Activated CD8-positive, alpha-beta memory T cell treated with anti-CD3 and anti-CD28 coated beads for 4 hours (primary cell): Measurements from ENCODE around the gene PPT1.
"Not testable (repeated sequence)": the region's sequence is repeated elsewhere in the genome, so short reads cannot be mapped to it uniquely, and the experiment has no call there.

Source experiments
- DNase-seq, 2 donors: peaks; one replicate each; pipeline ENCODE4 v3.0.0-alpha.2; 2020; ENCODE audit warnings: low read depth in 2 of 2

The PPT1 gene

DNA sequence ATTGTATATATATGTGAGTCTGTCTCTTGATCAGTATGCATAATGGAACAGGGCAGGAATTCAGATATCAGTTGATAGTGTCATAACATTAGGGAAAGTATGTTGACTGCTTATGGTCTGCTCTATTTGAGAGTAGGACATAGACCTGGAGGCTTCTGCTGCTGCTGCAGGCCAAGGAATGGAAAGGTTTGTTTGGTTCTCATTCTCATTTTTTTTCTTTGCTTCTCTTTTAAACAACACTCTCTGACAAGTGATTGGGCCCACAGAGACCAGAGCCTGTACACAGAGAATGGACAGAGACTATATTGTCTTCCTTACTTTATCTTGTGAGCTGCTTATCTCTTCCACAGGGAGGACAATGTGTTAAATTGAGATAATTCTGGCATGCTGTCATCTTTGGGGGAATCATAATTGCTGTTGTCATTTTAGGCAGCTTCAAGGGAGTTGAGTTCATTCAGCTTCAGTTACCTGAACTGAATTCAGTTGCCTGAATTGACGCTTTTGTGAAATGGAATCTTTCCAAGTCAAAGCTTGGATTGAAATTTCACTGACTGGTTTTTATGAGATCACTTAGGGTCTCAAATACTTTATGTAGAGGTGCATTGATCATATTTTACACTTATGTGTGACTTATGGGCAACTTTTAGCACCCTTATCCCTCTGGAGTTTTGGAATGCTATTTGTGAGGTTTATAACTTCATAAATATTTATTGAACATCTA lies 39.6 kb downstream of the PPT1 start:
- no peak for DNase-seq

DNA sequence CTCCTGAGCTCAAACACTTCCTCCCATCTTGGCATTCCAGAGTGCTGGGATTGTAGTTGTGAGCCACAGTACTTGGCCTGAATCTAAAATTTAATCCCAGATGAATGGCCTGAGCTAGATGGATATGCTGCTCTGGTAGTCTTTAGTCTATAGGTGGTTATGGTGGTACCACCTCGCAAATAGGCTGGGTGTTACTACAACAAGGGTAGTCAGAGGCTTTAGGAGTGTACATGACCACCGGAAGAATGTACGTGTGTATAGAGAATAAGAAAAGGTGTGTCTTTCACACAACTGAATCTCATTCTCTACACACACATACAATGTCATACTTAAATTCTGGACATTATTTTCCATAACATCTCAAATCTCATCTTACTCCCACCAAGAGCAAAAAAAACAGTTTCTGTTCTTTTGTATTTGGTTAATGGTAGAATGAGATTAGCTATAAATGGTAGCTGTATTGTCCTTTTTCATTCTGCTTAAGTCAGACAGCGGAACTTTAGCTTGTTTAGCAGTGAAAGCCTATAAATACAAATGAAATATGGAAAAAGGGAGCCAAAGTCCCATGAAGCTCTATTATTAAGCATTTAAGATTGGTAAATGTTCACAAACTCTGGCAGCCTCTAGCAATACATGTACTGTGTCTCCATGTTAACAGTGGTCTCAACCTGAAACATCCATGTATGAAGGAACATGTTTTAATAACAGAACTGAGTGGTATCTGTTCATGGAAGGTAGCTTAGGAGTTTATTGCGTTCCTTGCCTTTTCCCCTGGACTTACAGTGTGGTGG lies 40.3 kb downstream of the PPT1 start:
- DNase-seq: no peak

DNA sequence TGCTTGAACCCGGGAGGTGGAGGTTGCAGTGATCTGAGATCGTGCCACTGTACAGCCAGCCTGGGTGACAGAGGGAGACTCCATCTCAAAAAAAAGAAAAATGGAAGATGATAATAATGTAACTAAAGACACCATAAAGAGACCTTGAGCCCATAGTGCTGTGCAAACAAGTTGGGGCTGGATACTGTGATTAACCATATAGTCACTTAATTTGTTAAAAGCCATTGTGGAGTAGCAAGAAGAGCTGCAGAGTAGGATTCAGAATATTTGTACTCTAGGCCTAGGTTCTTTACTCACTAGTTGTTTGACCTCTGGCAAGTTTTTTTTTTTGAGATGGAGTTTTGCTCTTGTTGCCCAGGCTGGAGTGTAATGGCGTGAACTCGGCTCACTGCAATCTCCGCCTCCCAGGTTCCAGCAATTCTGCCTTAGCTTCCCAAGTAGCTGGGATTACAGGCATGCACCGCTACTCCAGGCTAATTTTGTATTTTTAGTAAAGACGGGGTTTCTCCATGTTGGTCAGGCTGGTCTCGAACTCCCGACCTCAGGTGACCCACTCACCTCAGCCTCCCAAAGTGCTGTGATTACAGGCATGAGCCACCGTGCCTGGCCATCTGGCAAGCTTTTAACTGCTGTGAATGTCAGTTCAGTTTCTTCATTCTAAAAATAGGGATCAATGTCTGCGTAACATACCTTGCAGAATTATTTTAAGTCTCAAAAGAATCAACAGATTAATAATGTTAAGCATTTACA lies 43.7 kb downstream of the PPT1 start:
- no peak for DNase-seq

DNA sequence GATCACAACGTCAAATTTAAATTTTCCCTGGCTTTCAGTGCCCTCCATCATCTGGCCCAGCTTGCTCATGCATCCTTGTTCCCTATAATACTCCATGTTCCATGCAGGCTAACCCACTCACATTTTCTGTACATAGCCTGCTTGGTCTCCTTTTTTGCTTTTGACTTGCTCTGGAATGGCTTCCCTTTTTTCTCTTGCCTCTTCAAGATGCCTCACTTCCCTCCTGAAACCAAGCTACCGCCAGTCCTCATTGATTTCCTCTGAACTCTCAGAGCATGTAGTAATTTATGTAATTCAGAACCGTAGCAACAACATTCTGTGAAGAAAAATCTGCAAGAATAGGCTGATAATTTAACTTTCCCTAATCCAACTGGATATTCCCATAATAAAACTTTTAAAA lies 46.2 kb downstream of the PPT1 start:
- DNase-seq: no peak

DNA sequence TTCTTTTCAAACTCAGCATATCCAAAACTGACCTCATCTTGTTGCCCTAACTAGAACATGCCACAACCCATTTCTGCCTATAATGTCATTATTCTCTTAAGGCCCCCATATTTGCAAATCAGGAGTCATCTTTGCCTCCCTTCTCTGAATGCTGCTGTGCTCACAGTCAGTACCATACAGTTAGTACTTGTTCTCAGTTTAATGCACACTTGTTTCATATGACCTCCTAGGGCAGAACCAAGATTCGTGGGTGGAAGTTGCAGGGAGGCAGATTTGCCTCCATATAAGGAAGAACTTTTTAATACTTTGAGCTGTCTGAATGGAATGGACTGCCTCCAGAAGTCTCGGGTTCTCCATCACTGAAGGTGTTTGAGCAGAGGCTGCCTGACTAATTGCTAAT lies 47.3 kb downstream of the PPT1 start:
- DNase-seq: no peak

DNA sequence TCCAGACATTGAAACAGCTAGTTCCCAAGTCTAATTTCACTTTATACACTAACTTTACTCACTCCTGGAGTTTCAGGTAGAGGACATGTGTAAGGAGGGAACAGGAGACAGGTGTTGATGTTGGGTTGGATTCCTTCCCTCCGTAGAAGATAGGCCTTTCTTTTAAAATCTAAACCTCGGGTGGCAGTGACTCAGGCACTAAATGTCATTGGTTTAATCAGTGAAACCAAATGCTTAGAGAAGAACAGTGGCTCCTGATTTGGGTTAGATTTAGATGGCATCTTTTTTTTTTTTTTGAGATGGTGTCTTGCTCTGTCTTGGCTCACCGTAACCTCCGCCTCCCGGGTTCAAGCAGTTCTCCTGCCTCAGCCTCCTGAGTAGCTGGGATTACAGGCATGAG lies 49.3 kb downstream of the PPT1 start:
- no peak for DNase-seq

DNA sequence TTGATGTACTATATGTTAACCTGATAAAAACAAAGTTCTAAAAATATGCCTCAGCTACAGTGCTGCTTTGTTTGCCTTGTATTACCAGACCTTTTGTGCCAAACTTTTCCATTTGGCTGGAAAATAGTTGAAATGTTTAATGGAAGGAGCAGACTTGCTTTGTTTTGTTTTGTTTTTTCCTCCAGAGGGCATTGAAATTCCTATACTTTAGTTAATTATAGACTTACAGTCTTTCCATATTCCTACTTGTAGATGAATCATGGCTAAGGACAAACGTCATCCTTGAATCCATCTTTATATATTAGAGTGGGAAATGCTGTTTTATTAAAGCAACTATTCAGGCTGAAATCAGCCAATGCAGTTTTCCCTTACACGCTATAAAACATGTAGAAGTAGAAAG lies 49.8 kb downstream of the PPT1 start:
- DNase-seq: no peak

DNA sequence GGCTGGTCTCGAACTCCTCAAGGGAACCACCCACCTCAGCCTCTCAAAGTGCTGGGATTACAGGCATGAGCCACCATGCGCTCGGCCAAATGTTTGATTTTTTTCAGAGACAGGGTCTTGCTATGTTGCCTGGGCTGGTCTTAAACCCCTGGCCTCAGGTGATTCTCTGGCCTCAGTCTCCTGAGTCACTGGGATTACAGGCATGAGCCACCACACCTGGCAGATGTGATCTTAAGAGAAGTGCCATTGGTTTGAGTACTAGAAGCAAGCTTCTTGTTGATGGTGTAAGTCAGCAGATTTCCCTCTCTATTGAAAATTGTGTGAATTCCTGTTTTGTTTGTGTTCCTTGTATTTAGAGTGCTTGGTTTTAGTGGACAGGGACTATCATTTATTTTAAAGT lies 51.3 kb downstream of the PPT1 start:
- DNase-seq: no peak

DNA sequence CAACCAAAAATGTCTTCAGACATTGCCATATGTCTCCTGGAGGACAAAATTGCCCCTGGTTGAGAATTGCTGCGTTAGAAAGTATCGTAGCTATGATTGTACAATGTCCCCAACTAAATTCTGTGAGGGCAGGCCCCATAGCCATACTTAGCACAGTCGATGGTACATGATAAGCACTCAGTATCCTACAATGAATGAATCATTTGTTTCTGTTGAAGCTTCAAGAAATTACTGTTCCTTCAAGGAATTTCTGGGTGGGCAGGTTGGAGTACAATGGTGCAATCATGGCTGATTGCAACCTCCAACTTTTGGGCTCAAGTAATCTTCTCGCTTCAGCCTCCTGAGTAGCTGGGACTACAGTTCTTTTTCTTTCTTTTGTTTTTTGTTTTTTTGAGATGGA lies 51.9 kb downstream of the PPT1 start:
- DNase-seq: no peak

DNA sequence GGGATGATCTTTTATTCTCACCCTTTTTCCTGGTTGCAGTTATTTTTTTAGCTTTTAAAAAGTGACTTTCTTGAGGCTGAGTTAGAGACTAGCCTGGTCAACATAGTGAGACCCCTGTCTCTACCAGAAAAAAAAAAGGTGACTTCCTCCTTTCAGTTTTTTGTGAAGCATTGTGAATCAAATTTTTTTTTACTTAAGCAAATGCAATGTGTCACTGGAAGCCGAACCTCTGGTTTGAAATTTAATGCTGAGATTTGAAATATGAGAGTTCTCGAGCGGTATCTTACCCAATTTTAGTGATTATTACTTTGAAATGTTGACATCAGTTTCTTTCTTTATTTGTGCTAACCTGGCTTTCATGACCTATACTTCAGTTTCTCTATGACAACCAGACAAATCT lies 52.9 kb downstream of the PPT1 start:
- no peak for DNase-seq

DNA sequence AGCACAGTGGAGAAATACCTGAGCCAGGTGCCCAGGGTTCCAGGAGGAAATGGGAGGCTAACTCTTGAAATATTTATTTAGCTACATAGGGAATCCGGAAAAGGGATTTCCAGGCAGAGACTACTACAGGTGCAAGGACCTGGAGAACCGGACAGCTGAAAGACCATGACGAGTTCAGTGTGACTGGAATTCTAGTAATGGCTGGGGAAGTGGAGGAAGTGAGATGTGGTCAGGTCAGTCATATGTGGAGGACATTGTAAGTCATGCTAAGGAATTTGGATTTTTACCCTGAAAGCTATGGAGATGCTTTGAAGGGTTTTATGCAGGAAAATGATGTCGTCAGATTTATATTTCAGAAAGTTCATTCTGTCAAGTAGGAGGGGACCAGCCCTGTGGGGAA lies 54.7 kb downstream of the PPT1 start:
- no peak for DNase-seq

DNA sequence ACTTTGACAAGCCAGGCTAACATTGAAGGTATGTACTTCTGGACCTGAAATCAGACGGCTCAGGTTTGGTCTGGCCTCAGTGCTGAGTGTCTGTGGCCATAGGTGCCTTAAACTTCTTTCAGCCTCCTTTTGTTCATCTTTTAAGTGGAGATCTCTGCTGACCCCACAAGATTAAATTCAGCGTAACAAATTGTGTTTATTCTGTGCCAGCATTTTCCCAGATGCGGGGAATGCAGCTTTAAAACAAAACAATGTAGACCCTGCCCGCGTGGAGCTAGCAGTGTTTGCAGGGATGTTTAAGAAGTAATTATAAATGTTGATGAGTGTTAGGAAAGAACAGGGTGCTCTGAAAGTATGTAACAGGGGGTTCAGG lies 55.6 kb downstream of the PPT1 start:
- DNase-seq: no peak

DNA sequence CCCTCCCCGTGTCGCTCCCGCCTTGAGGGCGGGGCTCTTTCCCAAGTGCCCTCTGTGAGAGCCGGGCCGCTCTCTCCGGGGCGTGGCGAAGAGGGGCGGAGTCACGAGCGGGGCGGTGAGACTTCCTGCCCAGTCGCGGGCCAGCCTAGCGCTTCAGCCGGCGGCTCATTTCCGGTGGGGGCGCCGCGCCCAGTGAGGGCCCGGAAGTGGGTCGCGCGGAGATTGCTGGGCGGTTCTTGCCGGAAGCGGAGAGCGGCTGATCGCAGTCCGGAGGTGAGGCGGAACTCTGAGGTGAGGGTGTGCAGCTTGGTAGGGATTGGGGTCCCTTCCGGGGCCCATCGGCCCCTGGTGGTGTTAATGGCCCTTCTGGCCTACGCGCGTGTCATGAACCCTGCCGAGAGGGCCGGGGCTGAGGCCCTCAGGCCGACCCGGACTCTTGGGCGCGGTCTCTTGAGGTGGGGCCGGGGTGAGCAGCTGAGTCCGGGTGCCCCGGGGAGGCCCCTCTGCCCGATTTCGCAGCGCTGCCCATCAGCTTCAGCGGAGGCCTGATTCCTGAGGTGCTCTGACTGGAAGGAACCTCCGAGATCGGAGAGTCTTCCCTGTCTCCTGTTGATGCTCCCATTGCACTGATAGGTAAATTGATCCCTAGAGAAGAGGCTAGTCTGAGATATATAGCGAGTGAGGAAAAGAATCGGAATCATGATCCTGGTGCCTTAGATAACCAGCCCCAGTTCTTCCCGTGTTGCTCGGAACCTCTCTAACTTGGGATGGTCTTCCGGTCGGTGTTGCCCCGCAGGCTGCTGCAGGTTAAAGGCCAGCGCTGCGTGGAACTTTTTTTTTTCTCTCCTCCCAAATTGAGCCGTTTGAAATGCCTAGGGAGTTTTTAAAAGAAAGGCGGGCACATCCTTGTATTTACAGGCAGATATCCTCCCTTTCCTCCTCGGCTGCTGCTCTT lies 56.3 kb downstream of the PPT1 start, which contains the start of gene CAP1:
CAP1 (plus strand) TSS at position 219 of the 955 bp plus-strand sequence. CDS start 18,618 bp downstream, outside the sequence.
- DNase-seq: peak; percentile 99 to 100

DNA sequence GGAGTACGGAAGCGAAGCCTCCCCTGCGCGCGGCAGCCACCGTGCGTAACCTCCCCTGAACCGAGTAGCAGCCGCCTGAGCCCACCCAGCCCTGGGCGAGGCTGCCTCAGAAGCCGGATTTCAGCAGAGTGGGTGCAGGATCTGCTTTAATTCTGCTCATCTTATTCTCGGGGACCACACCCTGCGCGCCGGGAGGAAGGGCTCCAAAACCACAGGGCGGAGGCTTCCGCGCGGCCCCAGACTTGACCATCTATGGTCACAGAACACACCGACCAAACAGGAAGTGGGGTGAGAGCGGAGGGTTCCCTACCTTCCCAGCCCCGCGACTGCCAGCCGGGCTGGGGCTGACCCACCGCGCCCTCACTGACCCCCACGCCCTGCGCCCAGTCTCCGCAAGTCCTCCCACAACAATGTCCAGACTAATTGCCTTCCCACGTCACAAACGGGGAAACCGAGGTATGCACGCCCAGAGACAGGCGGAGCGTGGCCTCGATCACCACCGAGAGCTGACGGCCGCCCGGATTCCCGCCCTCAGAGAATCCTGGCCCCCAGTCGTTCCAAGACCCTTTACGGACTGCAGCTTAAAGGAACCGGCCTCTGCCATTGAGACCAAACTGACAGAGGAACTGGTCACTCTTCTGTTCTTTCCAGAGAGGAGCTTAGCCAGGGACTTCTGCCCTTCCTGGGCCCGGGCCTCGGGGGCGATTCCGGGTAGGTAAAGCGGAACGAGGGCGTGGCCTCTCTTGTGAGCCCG lies 57.1 kb downstream of the PPT1 start:
- DNase-seq: peak; percentile 39 to 47

DNA sequence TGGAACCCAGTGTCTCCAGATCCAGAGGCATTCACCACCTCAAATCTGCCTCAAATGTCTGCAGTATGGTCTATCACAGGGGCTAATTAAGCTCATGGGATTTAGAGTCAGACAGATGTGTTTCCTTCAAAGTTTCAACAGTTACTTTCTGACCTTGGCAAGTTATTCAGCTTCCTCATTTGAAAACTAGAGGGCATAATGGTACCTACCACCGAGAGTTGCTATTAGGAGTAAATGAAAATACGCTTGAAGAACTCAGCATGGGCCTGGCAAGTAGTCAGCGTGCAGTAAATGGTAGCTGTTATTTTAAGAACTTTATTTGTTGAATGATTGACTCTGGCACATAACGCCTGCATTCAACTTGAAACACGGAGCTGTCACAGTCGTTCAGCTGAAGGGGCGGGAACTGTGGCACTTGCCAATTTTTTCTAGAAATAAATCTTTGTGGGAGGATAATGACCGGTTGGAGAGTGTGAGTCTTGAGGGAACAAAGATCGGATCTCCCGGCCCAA lies 57.8 kb downstream of the PPT1 start:
- DNase-seq: no peak

DNA sequence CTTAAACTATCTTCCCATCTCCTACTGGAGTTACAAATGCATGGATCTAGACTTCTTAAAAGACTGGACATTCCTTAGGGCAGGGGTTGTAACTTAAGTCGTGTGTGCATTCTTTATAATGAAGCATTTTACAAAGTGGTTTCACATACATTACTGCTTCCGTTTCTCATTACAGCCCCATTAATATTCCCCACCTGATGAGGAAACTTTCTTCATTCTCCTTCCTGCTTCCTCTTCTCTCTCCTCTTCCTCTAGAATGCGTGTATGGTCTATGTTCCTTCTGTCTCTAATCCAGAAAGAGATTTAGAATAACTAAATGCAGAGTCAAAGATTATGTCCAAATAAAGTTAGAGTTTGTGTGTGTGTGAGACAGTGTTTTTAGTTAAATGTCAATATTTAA lies 58.4 kb downstream of the PPT1 start:
- no peak for DNase-seq

DNA sequence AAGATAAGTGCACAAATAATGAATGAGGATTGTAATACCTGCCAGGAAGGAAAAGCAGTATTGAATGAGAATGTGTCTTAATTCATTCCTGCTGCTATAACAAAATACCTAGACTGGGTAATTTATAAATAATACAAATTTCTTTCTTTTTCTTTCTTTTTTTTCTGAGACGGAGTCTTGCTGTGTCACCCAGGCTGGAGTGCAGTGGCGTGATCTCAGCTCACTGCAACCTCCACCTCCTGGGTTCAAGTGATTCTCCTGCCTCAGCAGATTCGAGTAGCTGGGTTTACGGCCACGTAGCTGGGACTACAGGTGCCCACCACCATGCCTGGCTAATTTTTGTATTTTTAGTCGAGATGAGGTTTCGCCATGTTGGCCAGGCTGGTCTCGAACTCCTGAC lies 59.8 kb downstream of the PPT1 start:
- DNase-seq: not testable (repeated sequence)

DNA sequence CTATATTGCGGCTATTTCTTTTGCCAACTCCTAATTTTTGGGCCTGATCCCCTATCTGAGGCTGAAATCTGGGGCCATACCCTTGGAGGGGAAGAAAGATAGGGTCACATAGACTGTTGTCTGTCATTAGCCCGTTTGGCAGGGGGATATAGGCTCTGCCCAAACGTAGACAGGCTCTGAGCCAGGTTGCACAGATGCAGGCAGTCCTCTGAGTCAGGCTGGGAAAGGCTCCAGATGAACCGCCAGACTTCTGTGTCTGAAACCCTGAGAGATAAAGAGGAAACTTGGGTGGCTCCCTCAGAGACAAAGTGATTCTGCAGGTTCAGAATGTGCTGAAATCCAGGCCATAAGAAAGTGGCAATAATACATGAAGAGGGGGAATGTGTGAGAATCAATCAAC lies 60.5 kb downstream of the PPT1 start:
- no peak for DNase-seq

DNA sequence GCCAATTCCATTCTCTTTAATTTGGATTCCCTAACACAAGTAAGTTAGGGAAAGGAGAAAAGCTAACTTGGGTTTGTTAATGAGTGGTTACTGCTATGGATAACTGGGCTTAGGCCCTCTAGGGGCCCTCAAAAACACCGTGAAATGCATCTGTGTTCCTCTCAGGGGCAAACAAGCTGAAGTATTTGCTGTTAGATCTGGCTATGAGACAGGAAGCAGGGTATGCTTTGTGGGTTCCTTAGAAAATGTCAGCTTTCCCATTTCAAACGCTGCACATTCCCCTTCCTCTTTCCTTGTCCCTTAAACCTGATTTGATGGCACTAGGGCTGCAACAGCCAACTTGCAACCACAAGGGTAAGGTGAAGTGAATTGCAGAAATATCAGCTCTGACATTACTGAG lies 62.2 kb downstream of the PPT1 start:
- DNase-seq: no peak

DNA sequence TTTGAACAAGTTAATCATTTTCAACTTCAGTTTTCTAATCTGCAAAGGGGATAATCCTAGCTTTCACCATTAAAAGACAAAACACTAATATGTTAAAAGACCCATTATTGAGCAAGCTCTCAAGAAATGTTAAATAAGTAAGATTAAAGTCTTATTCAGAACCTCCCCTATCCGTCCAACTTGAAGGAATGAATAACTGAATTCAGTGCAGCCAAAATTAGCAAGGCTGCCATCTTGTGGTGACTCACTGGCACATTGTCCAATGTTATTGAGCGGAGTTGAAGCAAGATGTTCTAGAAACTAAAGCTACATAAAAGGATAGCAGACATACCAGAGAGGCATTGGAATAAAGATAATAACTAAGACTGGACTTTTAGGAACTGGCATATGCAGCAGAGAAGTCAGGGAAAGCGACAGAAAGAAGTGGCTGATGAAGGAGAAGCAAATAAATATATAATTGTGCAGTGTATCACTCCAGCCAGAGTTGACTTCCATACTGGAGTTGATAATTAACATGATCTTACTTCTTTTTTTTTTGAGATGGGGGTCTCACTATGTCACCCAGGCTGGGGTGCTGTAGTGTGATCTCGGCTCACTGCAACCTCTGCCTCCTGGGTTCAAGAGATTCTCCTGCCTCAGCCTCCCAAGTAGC lies 64.7 kb downstream of the PPT1 start:
- DNase-seq: peak in 1 of 2 donors; percentile 26
